Neural progenitor cell (in vitro differentiated cells): ENCODE measurements around the gene CHD2. TPM values are rescaled to one million over a fixed set of nuclear protein-coding genes. Genes with fewer than 3 reads are reported as not detected.
A peak's percentile ranks its signal among the peaks of the same experiment; 100 is the strongest.

Experiments
- DNase-seq: peaks from one replicate; pipeline ENCODE4 v3.0.0-alpha.2; 2016; ENCODE audit warnings: low spot score
- H2AFZ ChIP-seq: fragments of 200-600 bp; sonication (generic); replicated peaks from 2 replicates; pipeline ENCODE4 v1.6.1; 2016; ENCODE audit warnings: antibody characterized with exemption
- H3F3A ChIP-seq: fragments of 200-600 bp; sonication (generic); 2 replicates; pipeline ENCODE4 v1.6.1; 2016; ENCODE audit warnings: antibody characterized with exemption, low read depth
- H3K27ac ChIP-seq: fragments of 200-600 bp; sonication (generic); 2 replicates; pipeline ENCODE4 v1.5.1; 2016; ENCODE audit warnings: mild to moderate bottlenecking
- H3K27me3 ChIP-seq: fragments of 200-600 bp; sonication (generic); 2 replicates; pipeline ENCODE4 v1.6.1; 2016; ENCODE audit warnings: mild to moderate bottlenecking, moderate library complexity
- H3K36me3 ChIP-seq: fragments of 200-600 bp; sonication (generic); 2 replicates; pipeline ENCODE4 v1.5.1; 2016
- H3K4me1 ChIP-seq: fragments of 200-600 bp; sonication (generic); 2 replicates; pipeline ENCODE4 v1.6.1; 2016; ENCODE audit warnings: mixed run types
- H3K4me2 ChIP-seq: fragments of 200-600 bp; sonication (generic); 2 replicates; pipeline ENCODE4 v1.6.1; 2016
- H3K4me3 ChIP-seq: fragments of 200-600 bp; sonication (generic); 2 replicates; pipeline ENCODE4 v1.5.1; 2016
- H3K79me2 ChIP-seq: fragments of 200-600 bp; sonication (generic); 2 replicates; pipeline ENCODE4 v1.6.1; 2016; ENCODE audit warnings: low read depth
- H3K9ac ChIP-seq: fragments of 200-600 bp; sonication (generic); 2 replicates; pipeline ENCODE4 v1.6.1; 2016
- H3K9me3 ChIP-seq: fragments of 200-600 bp; sonication (generic); 2 replicates; pipeline ENCODE4 v1.5.1; 2016; ENCODE audit warnings: low read depth
- H4K20me1 ChIP-seq: fragments of 200-600 bp; sonication (generic); 2 replicates; pipeline ENCODE4 v1.6.1; 2016; ENCODE audit warnings: low read depth
- H3K27ac Mint-ChIP-seq: 3 replicates; pipeline ENCODE4 v1.8.0; 2021; ENCODE audit warnings: mixed read lengths
- H3K27me3 Mint-ChIP-seq: 2 replicates; pipeline ENCODE4 v1.8.0; 2022; ENCODE audit warnings: low read depth, mild to moderate bottlenecking, inconsistent platforms, moderate library complexity, mixed read lengths; ENCODE audit not compliant: insufficient read depth
- H3K36me3 Mint-ChIP-seq: 3 replicates; pipeline ENCODE4 v1.8.0; 2021; ENCODE audit warnings: mixed read lengths
- H3K4me1 Mint-ChIP-seq: 3 replicates; pipeline ENCODE4 v1.8.0; 2021; ENCODE audit warnings: mixed read lengths
- H3K4me3 Mint-ChIP-seq: 3 replicates; pipeline ENCODE4 v1.8.0; 2021; ENCODE audit warnings: mild to moderate bottlenecking, moderate library complexity, mixed read lengths
- H3K9me3 Mint-ChIP-seq: 3 replicates; pipeline ENCODE4 v1.8.0; 2020; ENCODE audit warnings: mixed read lengths
- EZH2 ChIP-seq: fragments of 200-600 bp; sonication (generic); IDR thresholded peaks from 2 replicates; pipeline ENCODE4 v1.6.1; 2017; ENCODE audit warnings: antibody characterized with exemption, mild to moderate bottlenecking, moderate library complexity
- EZH2phosphoT487 ChIP-seq: fragments of 200-600 bp; sonication (generic); IDR thresholded peaks from 2 replicates; pipeline ENCODE4 v1.6.1; 2017; ENCODE audit warnings: antibody characterized with exemption
- total RNA-seq: library from RNA; depleted of rRNA; stranded (reverse); fragments of >200 nt; gene quantifications from 2 replicates; pipeline ENCODE4 v1.2.3, GENCODE V29; 2015; ENCODE audit warnings: low replicate concordance
- TF ChIP-seq, protein P1 (sequence below): fragments of 200-600 bp; sonication (generic); IDR thresholded peaks from 2 replicates; pipeline ENCODE4 v1.5.1; 2017; ENCODE audit warnings: antibody characterized with exemption, mild to moderate bottlenecking

Gene CHD2
- total RNA-seq, 1 donor from 2014 or later: 128 TPM

DNA sequence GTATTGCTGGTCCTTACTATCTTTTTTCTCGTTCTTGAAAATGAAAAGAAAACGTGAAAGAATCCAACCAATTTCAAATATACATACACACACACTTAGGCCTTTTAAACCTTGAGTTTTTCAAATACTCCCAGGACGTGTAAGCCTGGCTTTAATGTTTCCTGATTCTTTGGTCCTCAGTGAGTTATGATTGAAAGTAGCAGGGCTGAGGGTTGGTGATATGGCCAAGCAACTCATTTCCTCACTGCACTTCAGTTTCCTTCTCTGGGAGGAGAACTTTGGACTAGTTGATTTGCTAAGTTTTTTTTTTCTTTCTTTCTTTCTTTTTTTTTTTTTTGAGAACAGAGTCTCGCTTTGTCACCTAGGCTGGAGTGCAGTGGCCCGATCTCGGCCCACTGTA is 34.6 kb downstream of the CHD2 start:
- H3K9me3 ChIP-seq: no peaks in the 10 kb centered on the region
- Mint-ChIP-seq H3K4me3 (no peak overlapping the region), H3K4me1 (peaks cover 3% of the 10 kb centered on the region), H3K27me3 (no peaks in the 10 kb centered on the region), H3K36me3 (peaks cover 52% of the 10 kb centered on the region), H3K27ac (no peak overlapping the region), H3K9me3 (no peaks in the 10 kb centered on the region)
- no peaks in the 10 kb centered on the region for H3K27me3 ChIP-seq
- peaks cover 92% of the 10 kb centered on the region for H3K79me2 ChIP-seq
- H3K36me3 ChIP-seq: peaks cover 48% of the 10 kb centered on the region
- H3K9ac ChIP-seq: no peak overlapping the region
- no peak overlapping the region for H2AFZ ChIP-seq
- H3K27ac ChIP-seq: peak overlapping the region; percentile 64
- peaks cover 71% of the 10 kb centered on the region for H3F3A ChIP-seq
- H3K4me3 ChIP-seq: no peak overlapping the region
- H3K4me1 ChIP-seq: peaks cover 5% of the 10 kb centered on the region
- peaks cover 64% of the 10 kb centered on the region for H4K20me1 ChIP-seq
- DNase-seq: no peak
- TF ChIP-seq EZH2phosphoT487 (no peak), EZH2 (no peak)
- TF ChIP-seq, protein P1, sequence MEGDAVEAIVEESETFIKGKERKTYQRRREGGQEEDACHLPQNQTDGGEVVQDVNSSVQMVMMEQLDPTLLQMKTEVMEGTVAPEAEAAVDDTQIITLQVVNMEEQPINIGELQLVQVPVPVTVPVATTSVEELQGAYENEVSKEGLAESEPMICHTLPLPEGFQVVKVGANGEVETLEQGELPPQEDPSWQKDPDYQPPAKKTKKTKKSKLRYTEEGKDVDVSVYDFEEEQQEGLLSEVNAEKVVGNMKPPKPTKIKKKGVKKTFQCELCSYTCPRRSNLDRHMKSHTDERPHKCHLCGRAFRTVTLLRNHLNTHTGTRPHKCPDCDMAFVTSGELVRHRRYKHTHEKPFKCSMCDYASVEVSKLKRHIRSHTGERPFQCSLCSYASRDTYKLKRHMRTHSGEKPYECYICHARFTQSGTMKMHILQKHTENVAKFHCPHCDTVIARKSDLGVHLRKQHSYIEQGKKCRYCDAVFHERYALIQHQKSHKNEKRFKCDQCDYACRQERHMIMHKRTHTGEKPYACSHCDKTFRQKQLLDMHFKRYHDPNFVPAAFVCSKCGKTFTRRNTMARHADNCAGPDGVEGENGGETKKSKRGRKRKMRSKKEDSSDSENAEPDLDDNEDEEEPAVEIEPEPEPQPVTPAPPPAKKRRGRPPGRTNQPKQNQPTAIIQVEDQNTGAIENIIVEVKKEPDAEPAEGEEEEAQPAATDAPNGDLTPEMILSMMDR: no peak
- no peak overlapping the region for H3K4me2 ChIP-seq

DNA sequence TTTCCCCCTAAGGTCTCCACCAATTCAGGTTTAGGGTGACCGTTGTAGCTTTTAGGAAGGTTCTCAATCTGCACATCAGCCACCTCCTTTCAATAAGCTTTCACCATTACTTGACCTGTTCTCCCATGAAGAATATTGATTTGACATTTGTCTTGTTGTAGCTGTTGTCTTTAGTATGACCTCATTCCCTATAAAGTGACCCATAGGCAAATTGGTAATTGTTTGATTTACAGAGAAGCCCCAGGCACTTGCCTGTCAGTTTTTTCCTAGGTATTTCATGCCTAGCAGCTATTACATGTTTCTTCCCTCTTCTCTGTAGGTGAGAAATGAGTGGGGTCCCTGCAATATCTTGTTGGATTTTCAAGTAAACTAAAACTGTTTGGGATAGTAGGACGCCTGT is 36.0 kb downstream of the CHD2 start:
- TF ChIP-seq, protein P1: no peak
- no peak for TF ChIP-seq EZH2
- no peak for TF ChIP-seq EZH2phosphoT487

DNA sequence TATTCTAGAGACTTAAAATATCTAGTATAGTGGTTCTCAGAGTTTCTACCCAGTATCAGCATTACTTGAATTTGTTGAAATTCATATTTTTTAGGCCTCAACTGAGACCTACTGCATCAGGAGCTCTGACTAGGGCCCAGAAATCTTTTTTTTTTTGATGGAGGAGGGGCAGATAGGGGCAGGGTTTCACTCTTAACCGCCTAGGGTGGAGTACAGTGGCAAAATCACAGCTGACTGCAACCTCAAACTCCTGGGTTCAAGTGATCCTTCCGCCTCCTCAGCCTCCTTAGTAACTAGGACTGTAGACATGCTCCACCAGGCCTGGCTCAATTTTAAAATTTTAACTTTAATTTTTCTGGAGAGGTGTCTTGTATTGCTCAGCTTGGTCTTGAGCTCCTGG is 36.6 kb downstream of the CHD2 start:
- Histone ChIP-seq H3K27ac (peak overlapping the region; percentile 59), H3K36me3 (peaks cover 55% of the 10 kb centered on the region), H4K20me1 (peaks cover 47% of the 10 kb centered on the region), H3K4me2 (no peak overlapping the region), H3K4me1 (no peaks in the 10 kb centered on the region), H2AFZ (no peak overlapping the region), H3F3A (peaks cover 70% of the 10 kb centered on the region), H3K4me3 (no peak overlapping the region), H3K79me2 (peaks cover 81% of the 10 kb centered on the region), H3K9me3 (no peaks in the 10 kb centered on the region), H3K27me3 (no peaks in the 10 kb centered on the region), H3K9ac (no peak overlapping the region)
- H3K27ac Mint-ChIP-seq: no peak overlapping the region
- H3K27me3 Mint-ChIP-seq: no peaks in the 10 kb centered on the region
- no peak overlapping the region for H3K4me3 Mint-ChIP-seq
- no peaks in the 10 kb centered on the region for H3K9me3 Mint-ChIP-seq
- TF ChIP-seq EZH2phosphoT487: no peak
- DNase-seq: no peak
- H3K4me1 Mint-ChIP-seq: no peaks in the 10 kb centered on the region
- peaks cover 49% of the 10 kb centered on the region for H3K36me3 Mint-ChIP-seq

More for the DNA sequence above, 36.0 kb downstream of the CHD2 start:
- H3K4me3 ChIP-seq: no peak overlapping the region
- H4K20me1 ChIP-seq: peaks cover 50% of the 10 kb centered on the region
- Mint-ChIP-seq H3K9me3 (no peaks in the 10 kb centered on the region), H3K27me3 (no peaks in the 10 kb centered on the region), H3K36me3 (peaks cover 47% of the 10 kb centered on the region), H3K27ac (no peak overlapping the region), H3K4me3 (no peak overlapping the region), H3K4me1 (no peaks in the 10 kb centered on the region)
- H3K9me3 ChIP-seq: no peaks in the 10 kb centered on the region
- no peak overlapping the region for H2AFZ ChIP-seq
- no peak overlapping the region for H3K4me2 ChIP-seq
- DNase-seq: no peak
- no peaks in the 10 kb centered on the region for H3K4me1 ChIP-seq
- H3K79me2 ChIP-seq: peaks cover 81% of the 10 kb centered on the region
- no peaks in the 10 kb centered on the region for H3K27me3 ChIP-seq
- H3K9ac ChIP-seq: no peak overlapping the region
- H3K36me3 ChIP-seq: peaks cover 49% of the 10 kb centered on the region
- H3F3A ChIP-seq: peaks cover 67% of the 10 kb centered on the region
- H3K27ac ChIP-seq: peak overlapping the region; percentile 59

DNA sequence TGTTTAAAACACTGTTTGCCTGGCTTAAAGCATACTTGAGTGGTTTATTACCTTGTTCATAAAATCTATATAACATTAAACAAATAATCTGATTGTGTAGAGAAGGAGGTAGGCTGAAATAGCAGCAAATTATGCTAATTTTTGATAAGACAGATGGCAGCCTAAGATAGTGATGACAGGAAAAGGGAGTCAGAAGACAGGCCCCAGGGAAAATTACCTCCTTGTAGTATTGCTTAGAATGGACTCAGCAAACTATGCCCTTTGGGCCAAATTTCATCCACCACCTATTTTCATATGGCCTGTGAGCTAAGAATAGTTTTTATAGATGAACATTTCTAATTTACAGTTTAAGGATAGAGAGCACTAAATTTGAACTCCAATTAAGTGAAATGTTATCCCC is 37.8 kb downstream of the CHD2 start:
- no peak overlapping the region for H3K27ac Mint-ChIP-seq
- no peak overlapping the region for H3K4me2 ChIP-seq
- peaks cover 82% of the 10 kb centered on the region for H3K79me2 ChIP-seq
- H3K27me3 Mint-ChIP-seq: no peaks in the 10 kb centered on the region
- no peaks in the 10 kb centered on the region for H3K9me3 ChIP-seq
- no peak overlapping the region for H3K4me3 ChIP-seq
- peaks cover 38% of the 10 kb centered on the region for H4K20me1 ChIP-seq
- H3K36me3 ChIP-seq: peaks cover 67% of the 10 kb centered on the region
- H2AFZ ChIP-seq: no peak overlapping the region
- no peak overlapping the region for H3K9ac ChIP-seq
- H3K36me3 Mint-ChIP-seq: peaks cover 58% of the 10 kb centered on the region
- no peak for DNase-seq
- H3F3A ChIP-seq: peaks cover 74% of the 10 kb centered on the region
- no peaks in the 10 kb centered on the region for H3K4me1 ChIP-seq
- no peak overlapping the region for H3K4me3 Mint-ChIP-seq
- no peaks in the 10 kb centered on the region for H3K4me1 Mint-ChIP-seq
- no peaks in the 10 kb centered on the region for H3K9me3 Mint-ChIP-seq
- H3K27me3 ChIP-seq: no peaks in the 10 kb centered on the region
- no peak for TF ChIP-seq EZH2phosphoT487
- TF ChIP-seq EZH2: no peak
- TF ChIP-seq, protein P1: no peak
- peak overlapping the region; percentile 59 for H3K27ac ChIP-seq
